HFF-Myc (cell line): ENCODE results near the gene KRTAP5-8.
"Not testable (repeated sequence)": the region's sequence is repeated elsewhere in the genome, so short reads cannot be mapped to it uniquely, and the experiment has no call there.

Experiments
- DNase-seq: peaks from one replicate; pipeline ENCODE4 v3.0.0-alpha.2; 2011; ENCODE audit warnings: low read depth; ENCODE audit errors: extremely low read depth
- H3K4me3 ChIP-seq: replicated peaks from 2 replicates; pipeline ENCODE4 v1.5.1; 2011; ENCODE audit warnings: low read depth, mild to moderate bottlenecking, control low read depth, low read length
- TF ChIP-seq, protein P1 (sequence below): IDR thresholded peaks from 2 replicates; pipeline ENCODE4 v1.5.1; 2012; ENCODE audit warnings: mild to moderate bottlenecking, low read depth, low read length, control low read depth; ENCODE audit errors: missing control alignments

The KRTAP5-8 gene

DNA sequence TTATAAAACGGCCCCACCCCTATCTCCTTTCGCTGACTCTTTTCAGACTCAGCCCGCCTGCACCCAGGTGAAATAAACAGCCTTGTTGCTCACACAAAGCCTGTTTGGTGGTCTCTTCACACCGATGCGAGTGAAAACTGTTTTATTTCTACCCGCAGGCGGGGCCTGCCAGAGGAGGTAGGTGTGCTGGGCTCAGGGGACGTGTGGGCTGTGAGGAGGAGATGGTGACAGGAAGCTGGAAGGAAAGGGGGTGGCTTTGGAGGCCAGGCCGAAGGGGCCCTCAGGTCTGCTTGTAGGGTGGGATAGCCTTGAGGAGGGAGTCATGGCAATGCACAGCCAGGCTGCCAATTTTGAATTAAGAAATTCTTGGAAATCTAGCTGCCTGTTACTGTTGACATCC, 32.0 kb upstream of the KRTAP5-8 start:
- H3K4me3 ChIP-seq: no peak overlapping the region
- DNase-seq: no peak
- TF ChIP-seq, protein P1, sequence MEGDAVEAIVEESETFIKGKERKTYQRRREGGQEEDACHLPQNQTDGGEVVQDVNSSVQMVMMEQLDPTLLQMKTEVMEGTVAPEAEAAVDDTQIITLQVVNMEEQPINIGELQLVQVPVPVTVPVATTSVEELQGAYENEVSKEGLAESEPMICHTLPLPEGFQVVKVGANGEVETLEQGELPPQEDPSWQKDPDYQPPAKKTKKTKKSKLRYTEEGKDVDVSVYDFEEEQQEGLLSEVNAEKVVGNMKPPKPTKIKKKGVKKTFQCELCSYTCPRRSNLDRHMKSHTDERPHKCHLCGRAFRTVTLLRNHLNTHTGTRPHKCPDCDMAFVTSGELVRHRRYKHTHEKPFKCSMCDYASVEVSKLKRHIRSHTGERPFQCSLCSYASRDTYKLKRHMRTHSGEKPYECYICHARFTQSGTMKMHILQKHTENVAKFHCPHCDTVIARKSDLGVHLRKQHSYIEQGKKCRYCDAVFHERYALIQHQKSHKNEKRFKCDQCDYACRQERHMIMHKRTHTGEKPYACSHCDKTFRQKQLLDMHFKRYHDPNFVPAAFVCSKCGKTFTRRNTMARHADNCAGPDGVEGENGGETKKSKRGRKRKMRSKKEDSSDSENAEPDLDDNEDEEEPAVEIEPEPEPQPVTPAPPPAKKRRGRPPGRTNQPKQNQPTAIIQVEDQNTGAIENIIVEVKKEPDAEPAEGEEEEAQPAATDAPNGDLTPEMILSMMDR: no peak

DNA sequence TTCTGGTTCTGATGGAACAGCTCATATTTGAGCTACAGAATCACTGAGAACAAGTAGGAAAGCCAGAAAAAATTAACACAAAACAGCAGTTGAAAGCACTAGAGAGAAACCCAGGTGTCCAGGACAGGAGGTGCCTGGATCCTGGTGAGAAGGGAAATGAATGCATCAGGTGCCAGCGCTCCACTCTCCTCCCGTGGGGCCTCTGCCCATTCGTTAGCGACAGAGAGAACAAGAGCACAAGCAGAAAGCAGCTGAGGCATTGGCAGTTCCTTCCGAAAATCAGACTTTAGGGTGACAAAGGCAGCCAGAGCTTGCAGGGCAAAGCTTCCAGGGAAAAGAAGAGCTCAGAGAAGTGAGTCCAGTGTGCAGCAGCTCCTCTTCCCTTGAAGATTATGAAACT, 30.7 kb upstream of the KRTAP5-8 start:
- DNase-seq: no peak
- TF ChIP-seq, protein P1: no peak
- no peak overlapping the region for H3K4me3 ChIP-seq

DNA sequence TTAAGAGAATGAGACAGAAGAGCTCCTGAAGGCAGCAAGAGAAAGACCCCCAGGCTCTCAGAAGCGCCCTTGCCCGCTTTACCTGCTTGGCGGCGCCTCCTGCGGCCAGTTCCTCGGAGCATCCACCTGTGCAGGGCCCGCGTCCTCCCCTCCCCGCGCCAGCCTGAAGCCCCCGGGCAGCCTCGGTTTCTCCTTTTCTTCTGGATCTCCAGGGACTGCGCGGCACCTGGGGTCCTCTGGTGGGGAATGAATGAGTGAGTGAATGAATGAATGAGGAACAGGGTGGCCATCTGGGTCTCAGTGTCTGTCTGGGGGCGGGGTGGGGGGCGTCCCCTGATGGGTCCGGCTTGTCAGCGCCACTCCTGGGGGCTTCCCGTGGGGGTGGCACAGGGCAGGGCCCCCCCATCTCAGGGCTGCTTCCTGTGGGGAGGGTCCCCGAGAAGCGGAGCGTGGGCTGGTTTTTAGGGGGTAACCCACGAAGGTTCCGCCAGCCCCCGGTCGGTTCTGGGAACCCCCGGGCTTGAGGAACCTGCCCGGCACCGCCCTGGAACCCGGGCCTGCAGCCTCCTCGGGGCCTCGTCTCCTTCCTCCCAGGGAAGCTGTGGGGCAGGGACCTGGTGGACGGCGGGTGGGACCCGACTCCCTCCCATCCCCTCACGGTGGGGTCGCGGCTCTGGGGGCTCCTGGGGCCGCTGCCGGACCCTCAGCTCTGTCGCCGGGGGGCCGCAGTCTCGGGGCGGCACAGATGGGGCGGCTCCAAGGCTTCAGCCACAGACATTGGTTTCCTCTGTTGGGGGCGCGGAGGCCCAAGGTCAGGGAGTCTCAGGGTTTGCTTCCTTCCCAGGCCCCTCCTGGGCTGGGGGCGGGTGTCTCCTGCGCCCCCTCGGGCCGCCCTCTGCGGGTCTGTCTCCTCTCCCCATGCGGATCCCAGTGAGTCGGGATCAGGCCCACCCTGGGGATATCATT, 19.0 kb upstream of the KRTAP5-8 start:
- TF ChIP-seq, protein P1: no peak
- H3K4me3 ChIP-seq: no peak overlapping the region
- no peak for DNase-seq

DNA sequence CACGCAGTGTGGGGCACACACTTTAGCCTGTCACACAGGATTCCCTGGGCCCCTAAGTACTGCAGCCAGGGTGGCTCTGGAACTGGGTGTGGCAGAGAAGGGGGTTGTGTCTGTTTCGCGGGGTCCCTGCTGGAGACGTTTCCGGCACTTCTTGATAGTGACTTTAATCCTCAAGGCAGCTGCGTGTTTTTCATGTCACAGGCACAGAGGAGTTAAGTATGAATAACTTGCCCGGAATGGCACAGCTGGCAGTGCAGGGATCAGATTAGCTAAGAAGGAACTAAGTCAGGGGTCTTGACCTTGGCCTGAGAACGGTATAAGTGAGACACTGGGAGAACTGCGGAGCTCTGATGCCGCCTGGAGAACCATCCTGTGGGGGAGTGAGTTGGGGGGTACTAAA, 18.3 kb upstream of the KRTAP5-8 start:
- H3K4me3 ChIP-seq: no peak overlapping the region
- TF ChIP-seq, protein P1: no peak
- no peak for DNase-seq

DNA sequence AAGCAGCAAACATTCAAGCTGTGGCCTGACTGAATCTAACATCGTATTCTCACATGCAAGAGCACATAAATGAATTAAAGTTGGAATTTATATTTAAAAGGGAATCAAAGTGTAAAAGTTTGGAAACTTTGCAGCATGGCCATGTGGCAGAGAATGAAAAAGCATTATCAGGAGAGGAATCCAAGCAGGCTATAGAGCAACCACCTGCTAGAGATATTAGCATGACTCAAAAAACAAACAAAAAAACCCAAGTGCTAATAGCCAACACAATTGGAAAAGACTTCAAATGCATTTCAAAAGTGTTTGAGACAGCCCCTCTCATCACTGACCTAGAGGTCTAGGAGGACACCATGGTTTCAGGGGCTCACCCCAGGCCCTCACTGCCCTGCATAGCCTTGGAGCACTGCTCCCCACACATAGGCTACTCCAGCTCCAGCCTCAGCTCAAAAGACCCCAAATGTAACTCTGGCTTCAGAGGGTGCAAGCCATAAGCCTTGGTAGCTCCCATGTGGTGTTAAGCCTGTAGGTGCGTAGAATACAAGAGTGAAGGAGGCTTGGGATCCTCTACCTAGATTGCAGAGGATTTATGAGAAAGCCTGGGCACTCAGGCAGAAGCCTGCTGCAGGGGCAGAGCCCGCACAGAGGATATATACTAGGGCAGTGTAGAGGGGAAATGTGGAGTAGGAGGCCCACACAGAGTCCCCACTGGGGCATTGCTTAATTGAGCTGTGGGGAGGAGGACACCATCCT, 12.5 kb upstream of the KRTAP5-8 start:
- TF ChIP-seq, protein P1: no peak
- no peak for DNase-seq
- no peak overlapping the region for H3K4me3 ChIP-seq

DNA sequence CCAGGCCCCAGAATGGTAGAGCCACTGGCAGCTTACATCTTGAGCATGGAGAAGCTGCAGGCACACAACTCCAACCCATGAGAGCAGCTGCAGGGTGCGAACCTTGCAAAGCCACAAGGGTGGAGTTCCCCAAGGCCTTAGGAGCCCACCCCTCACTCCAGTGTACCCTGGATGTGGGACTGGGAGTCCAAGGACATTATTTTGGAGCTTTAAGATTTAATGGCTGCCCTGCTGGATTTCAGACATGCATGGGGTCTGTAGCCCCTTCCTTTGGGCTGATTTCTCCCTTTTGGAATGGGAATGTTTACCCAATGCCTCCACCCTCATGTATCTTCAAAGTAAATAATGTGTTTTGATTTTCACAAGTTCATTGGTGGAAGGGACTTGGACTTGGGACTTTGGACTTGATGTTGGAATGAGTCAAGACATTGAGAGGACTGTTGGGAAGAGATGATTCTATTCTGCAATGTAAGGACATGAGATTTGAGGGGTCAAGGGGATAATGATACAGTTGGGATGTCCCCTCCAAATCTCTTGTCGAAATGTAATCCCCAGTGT, 11.8 kb upstream of the KRTAP5-8 start:
- H3K4me3 ChIP-seq: no peak overlapping the region
- TF ChIP-seq, protein P1: no peak
- DNase-seq: no peak

DNA sequence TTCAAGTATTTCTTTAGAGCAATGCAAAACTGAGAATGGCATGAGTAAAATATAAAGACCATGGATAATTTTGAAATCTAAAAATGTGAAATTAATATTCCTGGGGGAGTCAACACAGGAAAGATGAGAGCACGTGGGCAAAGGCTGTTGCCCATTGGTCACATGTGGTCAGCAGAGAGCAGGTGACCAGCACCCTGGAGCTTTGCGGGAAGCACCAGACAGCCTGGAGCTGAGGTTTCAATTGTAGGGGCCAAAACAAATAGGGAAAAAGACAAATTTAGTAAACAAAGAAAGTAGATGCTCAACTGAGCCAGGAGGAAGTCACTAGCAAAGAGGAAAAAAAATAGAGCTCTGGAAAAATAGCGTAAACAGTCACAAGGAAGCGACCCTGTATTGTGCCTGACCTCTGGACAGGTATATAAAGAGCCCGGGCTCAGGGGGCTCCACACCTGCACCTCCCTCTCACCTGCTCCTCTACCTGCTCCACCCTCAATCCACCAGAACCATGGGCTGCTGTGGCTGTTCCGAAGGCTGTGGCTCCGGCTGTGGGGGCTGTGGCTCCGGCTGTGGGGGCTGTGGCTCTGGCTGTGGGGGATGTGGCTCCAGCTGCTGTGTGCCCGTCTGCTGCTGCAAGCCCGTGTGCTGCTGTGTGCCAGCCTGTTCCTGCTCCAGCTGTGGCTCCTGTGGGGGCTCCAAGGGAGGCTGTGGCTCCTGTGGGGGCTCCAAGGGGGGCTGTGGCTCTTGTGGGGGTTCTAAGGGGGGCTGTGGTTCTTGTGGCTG, 10.8 kb upstream of the KRTAP5-8 start, which contains the start of gene KRTAP5-7:
Gene KRTAP5-7 (plus strand): TSS at position 472 of the 780 bp plus-strand sequence. CDS start 34 bp downstream, at position 506.
- not testable (repeated sequence) for DNase-seq, H3K4me3 ChIP-seq
